Epithelial cell of esophagus (primary cell): ENCODE results near the gene CD160.
"Not testable (repeated sequence)": the region's sequence is repeated elsewhere in the genome, so short reads cannot be mapped to it uniquely, and the experiment has no call there.

Experiments used
- DNase-seq: peaks from one replicate; pipeline ENCODE4 v3.0.0; 2010; ENCODE audit warnings: low read depth
- H3K4me3 ChIP-seq: 2 replicates; pipeline ENCODE4 v1.5.1; 2011; ENCODE audit warnings: mild to moderate bottlenecking, low read length, control low read depth
- CTCF ChIP-seq: IDR thresholded peaks from 2 replicates; pipeline ENCODE4 v1.5.1; 2011; ENCODE audit warnings: low read depth, mild to moderate bottlenecking, low read length, control low read depth, inconsistent platforms; ENCODE audit not compliant: insufficient read depth; ENCODE audit errors: missing control alignments

Gene CD160

GRCh38 chr1:145764231-145764940 lies 45.1 kb downstream of the CD160 start:
- not testable (repeated sequence) for H3K4me3 ChIP-seq, DNase-seq

GRCh38 chr1:145765127-145765526 lies 45.8 kb downstream of the CD160 start:
- not testable (repeated sequence) for H3K4me3 ChIP-seq

DNA sequence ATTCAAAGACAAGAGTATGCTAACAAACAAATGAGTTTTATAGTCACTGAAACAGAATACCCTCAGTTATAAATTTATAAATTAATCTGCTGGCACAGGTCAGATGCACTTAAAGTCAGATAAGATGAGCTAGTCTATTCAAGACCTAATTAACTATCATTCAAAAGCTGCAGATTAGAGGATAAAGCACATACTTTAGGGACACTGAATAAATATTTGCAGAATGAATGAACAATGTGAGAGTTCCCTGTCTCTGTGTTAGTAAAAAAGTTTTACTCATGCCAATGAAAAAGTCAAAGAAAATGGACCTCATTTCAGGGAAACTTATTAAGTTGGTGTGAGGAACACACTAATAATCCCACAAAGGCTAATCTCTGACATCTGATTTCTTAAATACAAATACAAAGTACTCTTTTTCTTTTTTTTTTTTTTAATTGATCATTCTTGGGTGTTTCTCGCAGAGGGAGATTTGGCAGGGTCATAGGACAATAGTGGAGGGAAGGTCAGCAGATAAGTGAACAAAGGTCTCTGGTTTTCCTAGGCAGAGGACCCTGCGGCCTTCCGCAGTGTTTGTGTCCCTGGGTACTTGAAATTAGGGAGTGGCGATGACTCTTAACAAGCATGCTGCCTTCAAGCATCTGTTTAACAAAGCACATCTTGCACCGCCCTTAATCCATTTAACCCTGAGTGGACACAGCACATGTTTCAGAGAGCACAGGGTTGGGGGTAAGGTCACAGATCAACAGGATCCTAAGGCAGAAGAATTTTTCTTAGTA lies 46.5 kb downstream of the CD160 start:
- not testable (repeated sequence) for H3K4me3 ChIP-seq, DNase-seq

More at GRCh38 chr1:145765127-145765526, 45.8 kb downstream of the CD160 start:
- not testable (repeated sequence) for DNase-seq

GRCh38 chr1:145766926-145767325 lies 47.6 kb downstream of the CD160 start:
- DNase-seq, H3K4me3 ChIP-seq: not testable (repeated sequence)

GRCh38 chr1:145768004-145768403 lies 48.7 kb downstream of the CD160 start:
- not testable (repeated sequence) for H3K4me3 ChIP-seq, DNase-seq

DNA sequence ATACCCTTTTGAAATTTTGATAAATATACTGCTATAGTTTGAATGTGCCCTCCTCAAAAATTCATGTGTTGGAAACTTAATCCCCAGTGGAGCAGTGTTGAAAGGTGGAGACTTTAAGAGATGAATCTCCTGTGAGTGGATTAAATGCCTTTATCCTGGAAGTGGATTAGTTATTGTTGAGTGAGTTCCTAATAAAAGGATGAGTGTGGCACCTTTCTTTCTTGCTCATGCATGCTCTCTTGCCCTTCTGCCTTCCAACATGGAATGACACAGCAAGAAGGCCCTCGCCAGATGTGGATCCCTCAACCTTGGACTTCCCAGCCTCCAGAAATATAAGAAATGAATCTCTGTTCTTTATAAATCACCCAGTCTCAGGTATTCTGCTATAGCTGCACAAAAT lies 51.8 kb downstream of the CD160 start:
- TF ChIP-seq CTCF: no peak
- DNase-seq: no peak
- no peak overlapping the region for H3K4me3 ChIP-seq

DNA sequence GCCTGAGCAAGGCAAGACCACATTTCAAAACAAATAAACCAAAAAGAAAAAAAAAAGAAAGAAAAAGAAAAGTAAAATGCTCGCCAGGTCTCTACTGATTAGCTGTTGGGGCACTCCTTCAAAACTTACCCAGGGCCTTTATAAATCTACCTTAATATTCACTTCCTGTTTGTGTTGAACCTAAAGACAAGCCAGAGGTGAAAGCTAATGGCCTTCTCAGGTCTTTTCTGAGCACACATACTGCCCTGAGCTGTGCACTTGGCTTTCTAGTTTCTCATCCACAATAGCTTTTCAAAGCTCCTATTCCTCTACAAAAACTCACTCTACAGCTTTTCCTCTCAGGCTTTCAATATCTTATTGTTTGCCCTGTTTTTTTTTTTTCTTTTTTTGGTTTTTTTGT lies 54.1 kb downstream of the CD160 start:
- H3K4me3 ChIP-seq: no peak overlapping the region
- no peak for DNase-seq
- TF ChIP-seq CTCF: no peak

DNA sequence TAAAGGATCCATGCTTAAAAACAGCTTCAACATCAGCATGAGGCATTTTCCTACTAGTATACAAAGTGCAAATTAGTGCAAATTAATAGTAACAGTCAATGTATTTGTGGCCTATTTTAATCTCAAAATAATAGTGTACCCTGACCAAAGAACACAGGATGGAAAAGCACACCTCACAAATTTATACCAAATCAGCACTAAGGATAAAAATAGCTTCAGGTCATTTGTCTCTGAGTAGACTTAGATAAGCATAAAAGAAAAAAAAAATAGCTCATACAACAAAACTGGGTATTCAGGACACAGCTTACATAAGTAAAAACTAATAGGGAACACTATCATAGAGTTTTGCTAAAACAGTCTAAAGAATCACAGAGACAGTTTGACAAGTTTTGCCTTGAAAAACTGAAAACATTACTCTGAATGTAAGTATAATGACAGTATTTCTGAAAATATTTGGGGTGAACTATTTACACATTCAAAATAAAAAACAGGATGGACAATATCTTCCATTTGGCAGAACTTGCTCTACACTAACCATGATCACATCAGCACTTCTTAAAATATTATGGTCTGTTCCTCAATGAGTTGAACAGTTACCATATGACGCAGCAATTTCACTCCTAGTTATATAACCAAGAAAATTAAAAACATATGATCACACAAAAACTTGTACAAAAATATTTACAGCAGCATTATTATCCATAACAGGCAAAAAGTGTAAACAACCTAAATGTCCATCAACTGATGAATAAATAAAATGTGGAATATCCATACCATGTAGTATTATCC lies 58.3 kb downstream of the CD160 start:
- DNase-seq: no peak
- no peak overlapping the region for H3K4me3 ChIP-seq
- no peak for TF ChIP-seq CTCF

- no peak for DNase-seq
- TF ChIP-seq CTCF: no peak
- no peak overlapping the region for H3K4me3 ChIP-seq
These were observed 58.8 kb downstream of the CD160 start for GRCh38 chr1:145778146-145778540.
